ENCODE measurements around the gene MMS22L. TPM values are rescaled to one million over a fixed set of nuclear protein-coding genes. Genes with fewer than 3 reads are reported as not detected.

MMS22L gene
- total RNA-seq, 1 donor from 2014 or later = 19.6 TPM

DNA sequence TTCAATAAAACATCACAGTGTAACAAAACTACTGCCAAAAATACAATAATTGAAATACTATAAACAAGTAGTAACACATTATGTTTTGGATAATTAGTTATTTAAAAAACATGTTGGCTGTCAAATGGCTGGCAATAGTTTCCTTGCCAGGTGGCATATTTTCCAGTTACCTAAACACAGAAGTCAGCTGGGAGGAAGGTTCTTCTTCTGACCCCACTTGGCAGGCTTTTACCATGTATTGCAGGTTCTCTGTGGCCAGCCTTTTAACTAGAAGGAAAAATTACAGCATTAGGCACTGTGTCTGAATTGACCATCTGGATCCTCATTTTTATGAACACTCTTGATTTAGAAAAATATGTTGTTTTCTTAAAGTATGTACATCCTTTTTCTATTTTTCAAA is 131.4 kb downstream of the MMS22L start:
- H3K4me3 ChIP-seq = no peak overlapping the region
- H3K36me3 ChIP-seq = no peaks in the 10 kb centered on the region
- H3K27me3 ChIP-seq = no peaks in the 10 kb centered on the region
- DNase-seq (ENCODE audit: extremely low spot score in 2 of 2) = no peak
- H3K9me3 ChIP-seq = no peaks in the 10 kb centered on the region
- TF ChIP-seq POLR2A (IDR thresholded peaks at IDR 0.05) (no peak), POLR2AphosphoS5 (IDR thresholded peaks at IDR 0.05; ENCODE audit: insufficient read depth in 1 of 2, low read depth in 1 of 2) (no peak), CTCF (IDR thresholded peaks at IDR 0.05) (no peak)
- no peak overlapping the region for H3K27ac ChIP-seq
- intact Hi-C loops (cut with DNase I) = no loop called here
- H3K4me1 ChIP-seq = no peaks in the 10 kb centered on the region

GRCh38 chr6:97150932-97151331 is 132.1 kb downstream of the MMS22L start:
- no peaks in the 10 kb centered on the region for H3K27me3 ChIP-seq
- no peaks in the 10 kb centered on the region for H3K9me3 ChIP-seq
- H3K4me1 ChIP-seq = no peaks in the 10 kb centered on the region
- no peaks in the 10 kb centered on the region for H3K36me3 ChIP-seq
- intact Hi-C loops (cut with DNase I) = no loop called here
- H3K27ac ChIP-seq = no peak overlapping the region
- no peak overlapping the region for H3K4me3 ChIP-seq
- no peak for TF ChIP-seq CTCF (IDR thresholded peaks at IDR 0.05)
- no peak for TF ChIP-seq POLR2A (IDR thresholded peaks at IDR 0.05)
- no peak for TF ChIP-seq POLR2AphosphoS5 (IDR thresholded peaks at IDR 0.05; ENCODE audit: insufficient read depth in 1 of 2, low read depth in 1 of 2)
- DNase-seq (ENCODE audit: extremely low spot score in 2 of 2) = no peak

DNA sequence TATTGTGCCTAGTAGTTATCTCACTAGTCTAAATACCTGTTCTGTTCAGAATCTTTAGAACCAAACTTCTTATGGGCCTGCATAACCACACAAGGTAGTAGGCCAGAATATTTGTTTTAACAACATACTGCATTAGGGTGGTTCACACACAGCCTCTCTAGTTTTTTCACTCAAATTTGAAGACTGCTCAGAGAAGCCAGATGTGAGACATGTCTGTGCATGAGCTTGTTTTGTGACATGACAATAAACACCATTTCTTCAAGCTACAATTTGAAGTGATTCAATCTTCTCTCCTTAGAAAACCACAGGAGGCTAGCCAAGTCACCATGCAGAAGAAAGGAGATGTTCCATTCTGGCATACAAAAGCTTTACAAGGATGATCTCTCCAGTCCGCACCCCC is 135.6 kb downstream of the MMS22L start:
- no peak for DNase-seq (ENCODE audit: extremely low spot score in 2 of 2)
- H3K9me3 ChIP-seq = no peaks in the 10 kb centered on the region
- H3K4me3 ChIP-seq = no peak overlapping the region
- intact Hi-C loops (cut with DNase I) = no loop called here
- H3K4me1 ChIP-seq = no peaks in the 10 kb centered on the region
- no peaks in the 10 kb centered on the region for H3K36me3 ChIP-seq
- no peak overlapping the region for H3K27ac ChIP-seq
- H3K27me3 ChIP-seq = no peaks in the 10 kb centered on the region
- TF ChIP-seq POLR2AphosphoS5 (IDR thresholded peaks at IDR 0.05; ENCODE audit: insufficient read depth in 1 of 2, low read depth in 1 of 2) (no peak), CTCF (IDR thresholded peaks at IDR 0.05) (no peak), POLR2A (IDR thresholded peaks at IDR 0.05) (no peak)

GRCh38 chr6:97145691-97146090 is 137.3 kb downstream of the MMS22L start:
- intact Hi-C loops (cut with DNase I) = no loop called here
- H3K27ac ChIP-seq = no peak overlapping the region

GRCh38 chr6:97141756-97142155 is 141.3 kb downstream of the MMS22L start:
- intact Hi-C loops (cut with DNase I) = no loop called here
- H3K27ac ChIP-seq = no peak overlapping the region
- no peak overlapping the region for H3K4me3 ChIP-seq
- no peaks in the 10 kb centered on the region for H3K27me3 ChIP-seq
- H3K4me1 ChIP-seq = no peaks in the 10 kb centered on the region
- H3K36me3 ChIP-seq = no peaks in the 10 kb centered on the region
- no peaks in the 10 kb centered on the region for H3K9me3 ChIP-seq
- no peak for DNase-seq (ENCODE audit: extremely low spot score in 2 of 2)
- no peak for TF ChIP-seq CTCF (IDR thresholded peaks at IDR 0.05)
- TF ChIP-seq POLR2A (IDR thresholded peaks at IDR 0.05) = no peak
- TF ChIP-seq POLR2AphosphoS5 (IDR thresholded peaks at IDR 0.05; ENCODE audit: insufficient read depth in 1 of 2, low read depth in 1 of 2) = no peak

More at GRCh38 chr6:97145691-97146090, 137.3 kb downstream of the MMS22L start:
- H3K4me1 ChIP-seq = no peaks in the 10 kb centered on the region
- no peak for DNase-seq (ENCODE audit: extremely low spot score in 2 of 2)
- H3K9me3 ChIP-seq = no peaks in the 10 kb centered on the region
- TF ChIP-seq POLR2A (IDR thresholded peaks at IDR 0.05) (no peak), POLR2AphosphoS5 (IDR thresholded peaks at IDR 0.05; ENCODE audit: insufficient read depth in 1 of 2, low read depth in 1 of 2) (no peak), CTCF (IDR thresholded peaks at IDR 0.05) (no peak)
- H3K4me3 ChIP-seq = no peak overlapping the region
- no peaks in the 10 kb centered on the region for H3K36me3 ChIP-seq
- H3K27me3 ChIP-seq = no peaks in the 10 kb centered on the region

Data from vagina (tissue), 2 donors.